RPMI8226 (cell line): ENCODE data around the gene CD1D.
"Not testable (repeated sequence)": the region's sequence is repeated elsewhere in the genome, so short reads cannot be mapped to it uniquely, and the experiment has no call there.

Experiments
- DNase-seq: peaks from one replicate; pipeline ENCODE4 v3.0.0-alpha.2; 2015

Gene CD1D

GRCh38 chr1:158176849-158177699 is 3.6 kb upstream of the CD1D start:
- DNase-seq: not testable (repeated sequence)

GRCh38 chr1:158177700-158178450 is 2.8 kb upstream of the CD1D start:
- DNase-seq: peak; percentile 66

DNA sequence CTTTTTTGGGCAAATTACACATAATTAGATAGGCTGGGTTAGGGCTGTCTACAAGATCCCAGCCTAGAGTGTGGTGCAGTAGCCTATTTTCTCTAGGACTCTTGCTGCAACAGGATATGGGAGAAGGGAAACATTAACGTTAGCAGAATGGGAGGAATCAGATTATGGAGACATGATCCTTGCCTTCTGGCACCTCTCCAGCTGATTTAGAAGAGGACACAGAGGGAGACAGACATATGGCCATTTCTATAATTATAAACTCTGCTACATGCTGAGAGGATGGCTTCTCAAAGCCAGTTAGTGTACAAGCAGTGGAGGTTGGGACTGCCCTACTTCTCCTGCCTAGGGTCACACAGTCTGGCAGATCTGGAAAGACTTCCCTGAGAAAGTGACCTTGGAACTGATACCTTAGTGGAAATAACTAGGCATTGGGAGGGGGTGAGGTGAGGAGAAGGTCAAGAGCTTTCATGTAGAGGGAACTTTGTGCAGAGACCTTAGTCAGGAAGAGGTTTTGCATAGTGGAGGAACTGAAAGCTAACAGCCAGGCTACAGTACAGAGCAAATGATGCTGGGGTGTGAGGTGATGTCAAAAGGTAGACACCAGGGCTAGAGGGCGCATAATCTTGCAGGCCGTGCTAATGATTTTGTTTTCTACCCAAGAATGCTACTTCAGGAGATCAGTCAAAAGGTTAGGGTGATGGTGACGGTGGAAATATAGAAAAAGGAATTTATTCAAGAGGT is 1.2 kb upstream of the CD1D start:
- DNase-seq: peak; percentile 71

GRCh38 chr1:158181577-158181922 is 855 bp downstream of the CD1D start:
- no peak for DNase-seq

DNA sequence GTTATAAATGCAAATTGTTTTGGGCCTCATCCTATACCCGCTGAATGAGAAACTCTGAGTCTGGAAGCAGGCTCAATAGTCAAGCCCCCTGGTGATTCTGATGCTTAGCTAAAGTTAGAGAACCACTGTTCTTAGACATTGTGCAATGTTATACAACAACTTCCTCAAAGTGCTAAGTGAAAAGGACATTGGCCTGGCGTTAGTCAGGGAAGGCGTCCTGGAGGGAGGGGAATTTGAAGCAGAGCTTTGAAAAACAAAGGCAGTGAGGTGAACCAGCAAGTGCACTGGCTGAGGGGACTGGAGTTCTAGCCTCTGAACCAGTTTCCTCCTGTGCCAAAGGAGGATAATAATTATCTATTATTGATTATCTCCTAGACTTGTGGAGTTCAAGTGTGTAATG is 5.1 kb downstream of the CD1D start:
- DNase-seq: no peak

DNA sequence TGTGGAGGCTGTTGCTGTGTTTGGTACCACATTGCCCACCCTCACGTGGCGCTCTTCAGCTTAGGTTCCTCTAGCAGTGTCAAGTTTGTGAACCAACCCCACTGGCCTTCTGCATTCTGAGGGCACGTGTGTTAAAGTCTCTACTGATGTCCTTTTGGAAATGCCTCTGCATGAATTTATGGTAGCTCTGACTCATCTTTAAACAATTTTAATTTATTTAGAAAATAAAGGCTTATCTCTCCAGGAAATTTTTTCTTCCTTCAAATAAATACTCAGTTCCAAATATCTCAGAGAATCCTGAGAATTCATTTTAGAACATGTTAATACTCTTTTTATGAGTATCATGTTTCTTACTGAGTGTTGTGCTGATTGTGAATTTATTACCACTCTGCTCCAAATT is 5.5 kb downstream of the CD1D start:
- no peak for DNase-seq

GRCh38 chr1:158188611-158189010 is 7.9 kb downstream of the CD1D start:
- no peak for DNase-seq

DNA sequence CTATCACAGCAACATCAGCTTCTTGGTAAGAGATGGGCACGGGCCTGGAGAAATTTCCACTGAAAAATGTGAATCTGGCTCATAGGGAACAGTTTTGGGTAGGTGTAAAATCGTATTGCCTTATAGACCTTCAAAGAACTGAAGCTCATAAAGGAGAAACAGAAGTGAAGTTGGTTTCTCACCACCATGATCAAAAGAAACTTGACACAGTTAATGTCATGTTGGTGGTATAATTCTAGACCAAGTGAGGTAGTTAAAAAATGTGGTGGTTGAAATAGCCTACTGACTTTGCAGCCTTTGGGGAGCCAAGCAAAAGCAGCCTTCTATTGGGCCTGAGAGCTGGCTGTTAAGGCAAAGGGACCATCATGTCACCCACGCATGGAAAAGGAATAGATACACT is 8.9 kb downstream of the CD1D start:
- DNase-seq: no peak

DNA sequence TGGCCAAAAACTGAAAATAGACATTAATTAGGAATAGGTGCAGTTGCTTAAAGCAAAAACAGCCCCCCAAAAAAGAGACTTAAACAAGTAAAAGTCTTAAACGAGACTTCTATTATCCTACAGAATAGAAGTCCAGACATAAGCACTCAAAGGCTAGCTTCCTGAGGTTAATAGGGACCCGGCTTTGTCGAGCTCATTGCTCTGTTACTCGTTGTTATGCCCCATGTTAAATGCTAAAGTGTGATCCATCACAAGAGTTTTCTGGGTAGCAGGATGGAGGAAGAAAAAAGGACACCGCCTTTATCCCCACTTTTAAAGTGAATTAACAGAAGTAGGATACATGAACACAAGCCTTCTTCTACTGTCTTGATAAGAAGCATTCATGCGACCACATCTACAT is 10.6 kb downstream of the CD1D start:
- no peak for DNase-seq

GRCh38 chr1:158196461-158196860 is 15.8 kb downstream of the CD1D start:
- no peak for DNase-seq

DNA sequence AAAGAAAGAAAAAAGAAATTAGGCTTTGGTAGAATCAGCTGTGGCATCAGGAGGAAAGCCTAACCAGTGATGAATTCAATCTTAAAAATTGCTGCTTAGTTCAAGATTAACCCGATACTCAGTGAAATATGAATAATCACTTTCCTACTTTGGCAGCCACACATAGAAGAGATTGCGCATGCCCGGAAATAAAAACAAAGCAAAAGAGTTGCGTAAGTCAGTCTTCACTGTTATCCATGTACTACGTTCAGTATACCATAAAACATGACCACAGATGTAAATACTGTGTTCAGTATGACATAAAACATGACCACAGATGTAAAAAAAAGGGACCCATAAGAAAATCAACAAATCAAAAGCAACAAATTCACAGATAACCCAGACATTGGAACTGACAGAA is 19.2 kb downstream of the CD1D start:
- DNase-seq: no peak

GRCh38 chr1:158200527-158200926 is 19.8 kb downstream of the CD1D start:
- no peak for DNase-seq

DNA sequence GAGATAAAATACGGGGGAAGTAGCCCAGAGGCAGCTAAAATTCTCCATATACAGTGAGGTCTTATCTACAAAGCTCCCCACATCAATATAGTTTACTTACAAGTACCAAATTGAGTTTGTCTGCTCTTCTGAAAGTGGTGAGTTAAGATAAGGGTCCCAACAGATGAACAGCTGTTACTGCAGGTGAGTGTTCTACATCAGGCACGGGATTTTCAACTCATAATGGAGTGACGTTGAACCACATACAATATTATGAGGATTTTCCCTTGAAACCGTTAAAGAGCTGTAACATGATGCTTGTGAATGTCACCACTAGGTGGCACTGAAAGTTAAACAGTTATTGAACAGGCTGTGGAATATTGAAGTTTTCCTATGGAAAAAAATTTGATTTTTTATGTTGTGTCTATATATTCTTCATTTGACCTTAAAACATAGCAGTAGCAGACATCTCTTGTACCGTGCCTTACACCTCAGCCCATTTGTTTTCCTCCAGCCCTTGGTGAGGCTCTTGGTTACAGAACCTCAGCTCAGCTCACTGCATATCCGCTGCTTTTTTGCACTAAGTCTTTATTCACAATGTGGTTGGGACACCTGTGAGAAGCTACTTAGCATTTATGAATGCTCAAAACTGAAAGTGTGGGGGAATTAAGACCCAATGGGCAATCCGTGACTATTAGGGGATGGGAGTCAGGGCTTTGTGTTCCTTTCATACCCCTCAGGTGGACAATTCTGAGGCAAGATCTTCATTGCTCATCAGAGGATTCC is 23.2 kb downstream of the CD1D start:
- peak; percentile 54 for DNase-seq

DNA sequence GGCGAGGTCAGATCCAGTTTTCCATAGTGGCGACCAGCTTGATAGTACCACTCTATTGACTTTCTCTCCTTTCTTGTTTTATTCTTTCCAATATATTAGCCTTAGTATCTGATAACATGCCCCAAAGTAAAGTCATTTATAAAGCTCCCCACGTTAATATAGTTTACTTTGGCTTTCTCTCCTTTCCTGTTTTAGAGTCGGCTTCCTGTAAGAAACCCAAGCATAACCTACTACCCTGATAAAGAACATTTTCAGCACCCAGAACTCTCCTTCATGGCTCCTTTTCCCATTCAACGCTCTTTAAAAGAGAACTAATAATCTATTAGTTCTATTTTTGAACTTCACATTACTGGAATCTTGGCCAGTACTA is 23.7 kb downstream of the CD1D start:
- no peak for DNase-seq

GRCh38 chr1:158208586-158209116 is 28.0 kb downstream of the CD1D start:
- no peak for DNase-seq

DNA sequence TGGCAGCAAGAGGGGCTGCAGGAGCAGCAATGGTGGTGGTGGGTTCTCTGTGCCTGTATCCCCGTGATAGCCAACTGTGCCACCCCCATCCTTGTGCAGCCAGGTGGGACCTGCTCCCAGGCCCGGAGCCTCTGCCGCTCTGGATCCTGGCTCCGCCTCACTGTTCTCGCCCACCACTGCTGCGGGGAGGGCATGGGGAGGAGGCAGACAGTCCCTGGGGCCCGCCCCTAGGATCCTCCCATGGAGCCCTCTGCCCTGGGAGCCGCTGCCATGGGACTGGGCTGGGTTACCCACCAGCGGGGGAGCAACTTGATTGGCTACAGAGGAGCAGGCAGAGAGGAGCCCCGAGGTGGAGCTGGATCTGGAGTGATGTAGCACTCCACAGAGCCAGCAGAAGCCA is 31.6 kb downstream of the CD1D start:
- DNase-seq: no peak

GRCh38 chr1:158223445-158223844 is 42.8 kb downstream of the CD1D start:
- not testable (repeated sequence) for DNase-seq

DNA sequence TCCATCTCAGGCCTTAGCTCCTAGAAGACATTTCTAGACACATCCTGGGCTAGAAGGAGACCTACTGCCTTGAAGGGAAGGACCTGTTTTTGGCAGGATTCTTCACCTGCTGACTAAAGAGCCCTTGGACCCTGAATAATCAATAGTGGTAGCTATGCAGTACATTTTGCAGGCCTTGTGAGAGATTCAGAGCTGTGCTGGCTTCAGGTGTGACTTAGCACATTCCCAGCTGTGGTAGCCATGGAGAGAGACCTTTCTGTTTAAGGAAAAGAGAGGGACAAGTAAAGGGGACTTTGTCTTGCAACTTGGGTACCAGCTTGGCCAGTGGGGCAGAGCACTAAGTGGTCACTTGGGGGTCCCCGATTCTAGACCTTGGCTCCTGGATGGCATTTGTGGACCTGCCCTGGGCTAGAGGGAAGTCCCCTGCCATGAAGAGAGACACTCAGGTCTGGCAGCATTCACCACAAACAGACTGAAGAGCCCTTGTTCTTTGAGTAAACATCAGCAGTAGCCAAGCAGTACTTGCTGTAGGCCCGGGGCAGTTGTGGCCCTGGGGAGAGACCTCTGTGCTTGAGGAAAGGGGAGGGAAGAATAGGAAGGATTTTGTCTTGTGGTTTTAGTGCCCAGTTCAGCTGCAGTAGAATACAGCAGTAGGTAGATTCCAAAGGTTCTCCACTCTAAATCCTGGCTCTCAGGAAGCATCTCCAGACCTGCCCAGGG is 47.4 kb downstream of the CD1D start:
- no peak for DNase-seq
